Effector memory CD8-positive, alpha-beta T cell (primary cell): ENCODE results near the gene KCNJ4.
A peak's percentile ranks its signal among the peaks of the same experiment; 100 is the strongest.

Source experiments
- ATAC-seq: fragments of 150-1000 bp; cut with Tn5 transposase; replicated peaks from 2 replicates; pipeline ENCODE4 v1.10.0; 2021; ENCODE audit warnings: mild to moderate bottlenecking, moderate library complexity
- DNase-seq, 3 experiments: peaks; one replicate each; pipeline ENCODE4 v3.0.0; 2021
- H3K27ac Mint-ChIP-seq, 2 donors: one replicate each; pipeline ENCODE4 v1.8.0; 2022; ENCODE audit warnings: mild to moderate bottlenecking in 2 of 2, mixed read lengths in 2 of 2, moderate library complexity in 2 of 2
- H3K27me3 Mint-ChIP-seq, 2 donors: one replicate each; pipeline ENCODE4 v1.8.0; 2022; ENCODE audit warnings: mixed read lengths in 2 of 2
- H3K36me3 Mint-ChIP-seq: one replicate; pipeline ENCODE4 v1.8.0; 2022; ENCODE audit warnings: mild to moderate bottlenecking, moderate library complexity, mixed read lengths; ENCODE audit not compliant: insufficient read depth
- H3K4me1 Mint-ChIP-seq, 2 donors: one replicate each; pipeline ENCODE4 v1.8.0; 2022; ENCODE audit warnings: low read depth in 2 of 2, mixed read lengths in 2 of 2
- H3K4me3 Mint-ChIP-seq, 2 donors: one replicate each; pipeline ENCODE4 v1.8.0; 2022; ENCODE audit warnings: mild to moderate bottlenecking in 2 of 2, mixed read lengths in 2 of 2, moderate library complexity in 2 of 2
- H3K9me3 Mint-ChIP-seq, 2 donors: one replicate each; pipeline ENCODE4 v1.8.0; 2022; ENCODE audit warnings: mixed read lengths in 2 of 2

KCNJ4 gene

GRCh38 chr22:38467438-38467903 is 12.5 kb upstream of the KCNJ4 start:
- peak overlapping the region in 1 of 2 donors; percentile 70 for H3K27ac Mint-ChIP-seq
- H3K4me3 Mint-ChIP-seq: peak overlapping the region; percentile 82 to 83
- ATAC-seq: peak; percentile 9
- no peaks in the 10 kb centered on the region for H3K9me3 Mint-ChIP-seq
- H3K36me3 Mint-ChIP-seq: peaks cover 5% of the 10 kb centered on the region
- peaks cover 40 to 58% of the 10 kb centered on the region in 2 donors for H3K27me3 Mint-ChIP-seq
- no peak for DNase-seq
- H3K4me1 Mint-ChIP-seq: peaks cover 7 to 8% of the 10 kb centered on the region in 2 donors

- ATAC-seq (no peak), DNase-seq (no peak)
- H3K27me3 Mint-ChIP-seq: peaks cover 53 to 74% of the 10 kb centered on the region in 2 donors
- H3K27ac Mint-ChIP-seq: no peak overlapping the region
- peaks cover 7 to 8% of the 10 kb centered on the region in 2 donors for H3K4me1 Mint-ChIP-seq
- peaks cover 12% of the 10 kb centered on the region for H3K36me3 Mint-ChIP-seq
- H3K4me3 Mint-ChIP-seq: no peak overlapping the region
- no peaks in the 10 kb centered on the region for H3K9me3 Mint-ChIP-seq
These were observed 10.9 kb upstream of the KCNJ4 start for GRCh38 chr22:38465673-38466490.

- Mint-ChIP-seq H3K4me3 (no peak overlapping the region), H3K9me3 (no peaks in the 10 kb centered on the region), H3K27ac (no peak overlapping the region), H3K27me3 (peaks cover 58 to 82% of the 10 kb centered on the region in 2 donors), H3K4me1 (peaks cover 8 to 10% of the 10 kb centered on the region in 2 donors), H3K36me3 (peaks cover 12% of the 10 kb centered on the region)
- ATAC-seq (no peak), DNase-seq (no peak)
These were observed 10.1 kb upstream of the KCNJ4 start for GRCh38 chr22:38464992-38465672.

- ATAC-seq (no peak), DNase-seq (no peak)
- Mint-ChIP-seq H3K27me3 (peaks cover 64 to 91% of the 10 kb centered on the region in 2 donors), H3K4me1 (peaks cover 8 to 14% of the 10 kb centered on the region in 2 donors), H3K27ac (no peak overlapping the region), H3K9me3 (no peaks in the 10 kb centered on the region), H3K36me3 (peaks cover 12% of the 10 kb centered on the region), H3K4me3 (no peak overlapping the region)
These were observed 8.2 kb upstream of the KCNJ4 start for GRCh38 chr22:38462960-38463784.

DNA sequence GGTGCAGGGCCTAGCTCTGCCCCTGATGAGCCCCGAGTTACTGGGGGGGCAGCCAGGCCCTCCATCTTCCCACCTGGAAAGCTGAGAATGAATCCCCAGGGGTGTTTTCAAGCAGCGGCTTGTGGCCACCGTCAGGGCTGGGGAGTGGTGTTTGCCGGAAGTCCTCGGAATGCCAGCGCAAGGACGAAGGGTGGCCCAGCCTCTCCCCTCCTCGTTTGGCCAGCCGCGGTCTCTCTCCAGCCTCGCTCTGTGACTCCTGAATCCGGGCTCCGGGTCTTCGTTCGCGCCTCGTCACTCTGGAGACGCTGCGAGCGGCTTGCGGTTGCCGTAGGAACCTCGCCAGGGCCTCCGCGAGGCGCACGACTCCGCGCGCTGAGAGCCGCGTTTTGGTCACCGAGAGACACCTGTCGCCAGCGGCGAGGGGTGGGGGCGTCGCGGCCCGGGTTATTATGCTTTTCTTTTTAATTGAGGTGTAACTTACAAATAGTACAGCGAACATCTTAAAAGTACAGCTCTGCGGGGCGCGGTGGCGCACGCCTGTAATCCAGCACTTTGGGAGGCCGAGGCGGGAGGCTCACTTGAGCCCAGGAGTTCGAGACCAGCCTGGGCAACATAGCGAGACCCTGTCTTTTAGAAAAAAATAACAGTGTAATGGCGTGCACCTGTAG is 6.5 kb upstream of the KCNJ4 start:
- peaks cover 70 to 94% of the 10 kb centered on the region in 2 donors for H3K27me3 Mint-ChIP-seq
- peaks cover under 1 to 8% of the 10 kb centered on the region in 2 donors for H3K4me1 Mint-ChIP-seq
- ATAC-seq (peak; percentile 85), DNase-seq (peak; percentile 33 to 37 (median 33))
- H3K9me3 Mint-ChIP-seq: no peaks in the 10 kb centered on the region
- peaks cover 8% of the 10 kb centered on the region for H3K36me3 Mint-ChIP-seq
- peak overlapping the region in 1 of 2 donors; percentile 55 for H3K4me3 Mint-ChIP-seq
- H3K27ac Mint-ChIP-seq: no peak overlapping the region

GRCh38 chr22:38461057-38461413 is 6.0 kb upstream of the KCNJ4 start:
- Mint-ChIP-seq H3K36me3 (peaks cover 11% of the 10 kb centered on the region), H3K4me1 (peaks cover 5 to 10% of the 10 kb centered on the region in 2 donors), H3K9me3 (no peaks in the 10 kb centered on the region), H3K4me3 (peak overlapping the region in 1 of 2 donors; percentile 55), H3K27me3 (peaks cover 73 to 94% of the 10 kb centered on the region in 2 donors), H3K27ac (no peak overlapping the region)
- peak; percentile 25 for ATAC-seq
- no peak for DNase-seq

- Mint-ChIP-seq H3K27me3 (peaks cover 73 to 90% of the 10 kb centered on the region in 2 donors), H3K36me3 (peaks cover 12% of the 10 kb centered on the region), H3K4me3 (no peak overlapping the region), H3K9me3 (no peaks in the 10 kb centered on the region), H3K27ac (no peak overlapping the region), H3K4me1 (peaks cover 5 to 10% of the 10 kb centered on the region in 2 donors)
- DNase-seq (no peak), ATAC-seq (no peak)
These were observed 5.4 kb upstream of the KCNJ4 start for GRCh38 chr22:38460426-38460840.

DNA sequence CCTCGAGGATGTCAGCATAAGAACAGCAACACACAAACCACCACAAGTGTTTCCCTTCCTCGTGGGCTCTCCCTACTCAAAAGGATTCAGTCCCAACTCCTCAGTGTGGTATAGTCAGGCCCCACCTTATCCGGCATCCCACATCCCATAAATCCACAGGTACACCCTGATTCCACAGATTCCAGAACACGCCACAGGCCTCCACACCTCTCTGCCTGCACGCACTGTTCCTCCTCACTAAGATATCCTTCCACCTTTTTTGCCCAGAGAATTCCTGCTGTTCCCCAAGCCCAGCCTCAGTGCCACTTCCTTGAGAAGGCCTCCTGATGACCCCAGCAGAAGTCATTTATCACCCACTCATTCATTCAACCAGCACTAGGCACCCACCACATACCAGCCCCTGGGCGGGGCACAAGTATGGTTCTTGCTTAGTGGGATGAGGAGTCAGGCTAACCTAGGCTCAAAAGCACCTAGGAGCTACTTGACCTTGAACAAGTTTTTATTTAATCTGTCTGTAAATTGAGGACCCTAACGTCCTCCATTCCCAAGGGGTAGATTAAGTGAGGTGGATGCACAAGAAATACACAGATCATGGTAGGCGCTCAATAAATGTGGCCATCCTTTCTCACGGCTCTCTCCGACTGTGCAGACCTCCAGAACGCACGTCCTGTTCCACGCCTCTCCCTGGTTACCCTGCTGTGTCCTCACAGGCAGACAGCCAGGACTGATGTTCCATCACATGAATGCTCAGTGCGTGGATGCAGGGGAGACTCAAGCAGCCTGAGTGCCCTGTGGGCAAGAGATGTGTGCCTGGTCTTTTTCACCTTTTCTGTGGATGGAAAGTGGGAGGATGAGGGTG is 2.1 kb upstream of the KCNJ4 start:
- peaks cover 11% of the 10 kb centered on the region for H3K36me3 Mint-ChIP-seq
- peak overlapping the region in 1 of 2 donors; percentile 15 for H3K27ac Mint-ChIP-seq
- DNase-seq (no peak), ATAC-seq (no peak)
- H3K4me3 Mint-ChIP-seq: peak overlapping the region; percentile 58 to 71
- no peaks in the 10 kb centered on the region for H3K9me3 Mint-ChIP-seq
- H3K27me3 Mint-ChIP-seq: peaks cover 71 to 89% of the 10 kb centered on the region in 2 donors
- H3K4me1 Mint-ChIP-seq: peaks cover 5 to 15% of the 10 kb centered on the region in 2 donors

- DNase-seq: no peak
- Mint-ChIP-seq H3K27ac (no peak overlapping the region), H3K4me1 (peaks cover 5 to 15% of the 10 kb centered on the region in 2 donors), H3K9me3 (no peaks in the 10 kb centered on the region), H3K36me3 (peaks cover 4% of the 10 kb centered on the region), H3K4me3 (peak overlapping the region; percentile 58 to 71), H3K27me3 (peaks cover 64 to 89% of the 10 kb centered on the region in 2 donors)
- peak; percentile 28 for ATAC-seq
These were observed 1.4 kb upstream of the KCNJ4 start for GRCh38 chr22:38456272-38456835.

GRCh38 chr22:38455530-38456271 is 702 bp upstream of the KCNJ4 start:
- no peak for ATAC-seq
- Mint-ChIP-seq H3K36me3 (peaks cover 4% of the 10 kb centered on the region), H3K4me1 (peaks cover 5 to 15% of the 10 kb centered on the region in 2 donors), H3K27ac (no peak overlapping the region), H3K9me3 (no peaks in the 10 kb centered on the region), H3K27me3 (peaks cover 62 to 89% of the 10 kb centered on the region in 2 donors), H3K4me3 (peak overlapping the region; percentile 58 to 71)
- no peak for DNase-seq

DNA sequence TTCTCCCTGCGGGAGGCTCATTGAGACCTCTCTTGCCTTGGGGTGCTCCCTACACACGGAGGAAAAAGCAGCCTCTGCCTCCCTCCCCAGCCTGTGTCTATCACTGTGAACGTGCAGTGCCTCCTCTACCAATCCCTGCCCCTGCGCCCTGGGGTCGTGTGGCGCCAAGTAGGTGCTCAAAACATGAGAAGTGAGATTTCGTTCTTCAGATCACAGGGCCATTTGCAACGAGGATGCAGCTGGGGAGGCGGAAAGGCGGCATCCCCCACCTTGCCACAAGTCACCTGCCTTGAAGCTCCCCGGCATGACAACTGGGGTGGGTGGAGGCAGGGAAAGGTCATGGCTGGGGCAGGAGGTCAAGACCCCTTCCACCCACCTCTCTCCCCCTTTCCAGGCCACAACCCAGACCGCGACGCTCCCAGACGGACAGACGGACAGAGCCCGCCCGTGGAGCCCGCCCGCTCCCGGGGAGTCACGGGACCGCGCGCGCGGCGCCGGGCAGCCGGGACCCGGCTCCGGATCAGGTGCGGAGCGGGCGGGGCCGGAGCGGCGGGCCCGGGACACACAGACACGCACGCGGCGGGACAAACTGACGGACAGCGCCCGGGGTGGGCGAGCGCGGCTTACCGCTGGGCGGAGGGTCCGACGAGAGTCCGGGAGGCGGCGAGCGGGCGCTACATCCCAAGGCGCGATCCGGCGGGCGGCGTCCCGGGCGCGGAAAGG is 485 bp downstream of the KCNJ4 start:
- Mint-ChIP-seq H3K27me3 (peaks cover 67 to 89% of the 10 kb centered on the region in 2 donors), H3K36me3 (peaks cover 4% of the 10 kb centered on the region), H3K27ac (no peak overlapping the region), H3K4me1 (peaks cover 5 to 12% of the 10 kb centered on the region in 2 donors), H3K9me3 (no peaks in the 10 kb centered on the region), H3K4me3 (peak overlapping the region; percentile 76 to 77)
- DNase-seq (no peak), ATAC-seq (peak; percentile 62)
